GM03348 (cell line): ENCODE results near the gene ANO3.
"Not testable (repeated sequence)": the region's sequence is repeated elsewhere in the genome, so short reads cannot be mapped to it uniquely, and the experiment has no call there.

Experiments
- DNase-seq: peaks from one replicate; pipeline ENCODE4 v3.0.0; 2012; ENCODE audit warnings: low spot score

The ANO3 gene

DNA sequence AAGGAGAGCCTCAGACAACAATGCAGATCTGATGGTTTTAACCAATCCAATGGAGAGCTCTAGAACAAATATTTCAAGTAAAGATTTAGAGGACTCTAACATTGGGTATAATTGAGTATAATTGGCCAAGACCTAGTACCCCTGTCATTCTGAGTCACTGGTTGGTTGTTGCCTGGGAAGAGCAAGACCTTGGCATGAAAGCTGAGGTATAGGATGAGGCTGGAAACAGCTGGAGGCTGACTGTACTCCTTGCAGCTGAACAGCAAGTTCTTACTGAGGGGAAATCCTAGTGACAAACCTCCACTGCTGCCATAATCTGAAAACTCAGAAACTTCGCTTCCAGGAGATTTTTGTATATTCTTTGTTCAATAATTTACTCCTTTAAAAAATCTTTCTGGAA, 294.4 kb downstream of the ANO3 start:
- no peak for DNase-seq

GRCh38 chr11:26632691-26633159, 300.8 kb downstream of the ANO3 start:
- DNase-seq, result no peak

GRCh38 chr11:26643314-26643713, 311.4 kb downstream of the ANO3 start:
- not testable (repeated sequence) for DNase-seq

DNA sequence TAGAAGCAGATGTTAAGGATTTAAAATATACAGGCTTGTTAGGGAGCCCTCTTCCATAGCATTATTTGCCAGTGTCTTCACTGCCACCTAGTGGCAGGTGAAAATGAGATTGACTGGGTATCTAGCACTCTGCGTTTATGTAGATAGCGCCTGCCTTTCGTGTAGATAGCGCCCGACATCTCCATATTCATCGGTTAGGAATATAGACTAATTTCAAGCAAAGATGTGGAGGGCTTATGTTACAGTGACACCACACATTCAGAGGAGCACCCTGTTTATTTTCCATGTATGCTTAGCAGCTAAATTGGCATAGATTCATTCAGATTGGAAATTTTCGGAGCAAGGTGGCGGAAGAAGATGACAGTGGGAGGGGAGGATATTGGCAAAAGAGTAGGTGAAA, 318.0 kb downstream of the ANO3 start:
- DNase-seq, result peak; percentile 71

DNA sequence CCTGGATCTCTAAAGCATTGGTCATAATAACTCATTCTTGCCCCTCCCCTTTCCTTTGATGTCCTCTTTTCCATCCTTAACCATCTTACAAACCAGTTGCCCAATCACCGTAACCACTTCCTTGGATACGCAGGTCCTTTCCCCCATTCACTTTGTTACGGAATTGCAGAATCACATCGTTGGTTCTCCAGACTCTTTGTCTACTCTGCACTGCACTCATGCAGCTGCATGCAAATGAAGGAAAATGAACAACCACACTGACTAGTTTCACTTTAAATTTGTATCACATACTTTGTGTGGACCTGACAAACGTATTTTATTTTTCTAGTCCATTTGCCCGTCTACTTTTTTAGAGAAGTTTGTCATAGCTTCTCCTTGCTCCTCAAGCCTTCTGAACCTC, 320.0 kb downstream of the ANO3 start:
- no peak for DNase-seq

DNA sequence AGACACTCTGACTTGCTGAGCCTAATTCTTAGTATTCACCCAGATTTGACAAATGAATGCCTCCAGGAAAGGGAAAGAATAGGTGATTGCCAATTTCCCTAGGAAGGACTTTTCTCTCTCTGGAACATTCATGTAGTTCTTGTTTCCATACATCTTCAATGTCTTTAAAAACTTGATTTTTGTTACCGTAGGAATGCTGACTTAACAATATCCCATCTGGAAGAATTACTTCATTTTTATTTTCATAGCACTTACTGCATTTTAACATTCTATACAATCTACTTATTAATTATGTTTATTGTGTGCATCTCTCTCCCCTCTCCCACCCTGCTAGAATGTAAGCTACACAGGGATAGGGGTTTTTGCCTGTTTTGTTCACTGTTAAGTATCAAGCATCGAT, 323.4 kb downstream of the ANO3 start:
- DNase-seq, result no peak

DNA sequence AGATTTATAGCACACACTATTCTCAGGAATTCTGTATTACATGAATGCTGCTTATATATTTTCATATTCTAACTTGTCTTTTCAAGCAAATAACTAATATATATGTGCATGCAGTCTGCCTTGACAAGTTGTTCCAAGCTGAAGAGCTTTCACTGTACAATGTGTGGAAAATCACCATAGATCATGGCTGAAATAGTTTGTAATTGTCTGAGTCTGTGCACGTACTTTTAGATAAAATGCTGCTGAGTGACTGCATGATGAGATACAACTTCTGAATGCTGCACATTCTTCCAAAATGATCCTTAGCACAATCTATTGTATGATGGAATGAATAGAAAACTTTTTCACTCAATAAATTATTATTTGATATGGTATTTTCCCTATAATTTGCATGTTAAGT, 331.0 kb downstream of the ANO3 start:
- DNase-seq, result no peak

- no peak for DNase-seq
Observed at GRCh38 chr11:26665036-26665435, 333.1 kb downstream of the ANO3 start.

DNA sequence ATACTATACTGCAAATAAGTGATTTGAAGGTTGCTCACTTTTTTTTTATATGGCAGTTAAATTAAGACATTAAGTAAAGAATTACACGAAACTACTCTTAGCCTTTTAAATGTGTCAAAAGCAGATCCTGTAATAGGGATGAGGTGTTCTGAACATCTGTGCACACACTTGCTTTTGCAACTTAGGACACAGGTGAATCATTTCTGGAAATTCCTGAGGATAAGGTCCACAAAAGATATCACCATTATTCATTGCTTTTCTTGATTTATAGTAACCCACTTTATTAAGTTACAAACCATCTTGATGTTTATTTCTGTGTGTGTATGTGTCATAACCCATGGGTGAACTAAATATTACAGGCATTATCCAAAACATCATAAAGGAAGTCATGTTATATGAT, 334.0 kb downstream of the ANO3 start:
- no peak for DNase-seq

DNA sequence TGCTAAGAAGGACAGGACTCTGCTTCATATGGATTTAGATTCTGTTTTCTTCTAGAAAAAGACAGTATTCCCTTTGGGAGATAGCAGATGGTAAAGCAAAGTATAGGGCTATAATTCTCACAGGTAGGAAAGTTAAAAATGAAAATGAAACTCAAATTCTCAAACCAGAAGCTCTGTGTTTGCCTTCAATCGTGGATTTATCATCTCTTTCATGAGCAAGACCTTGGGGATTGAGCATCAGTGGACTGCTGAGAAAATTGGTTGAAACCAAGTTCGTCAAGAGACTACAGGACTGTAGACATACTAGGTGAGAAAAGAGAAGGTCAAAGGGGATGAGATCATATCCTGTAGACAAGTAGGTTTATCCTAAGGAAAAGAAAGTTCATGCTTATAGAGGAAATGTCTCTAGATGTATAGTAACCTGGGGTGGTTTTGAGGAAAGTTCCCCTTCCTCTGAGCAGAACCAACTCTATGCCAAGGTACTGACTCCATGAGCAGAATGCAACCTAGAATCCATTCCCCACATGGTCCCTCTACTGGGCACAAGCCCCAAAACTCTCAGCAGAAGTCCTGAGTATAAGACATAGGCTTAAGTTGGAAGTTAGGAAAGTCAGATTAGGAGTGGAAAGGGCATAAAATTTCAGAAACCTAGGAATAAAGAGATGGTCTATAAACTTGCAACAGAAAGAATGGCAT, 343.5 kb downstream of the ANO3 start:
- no peak for DNase-seq

DNA sequence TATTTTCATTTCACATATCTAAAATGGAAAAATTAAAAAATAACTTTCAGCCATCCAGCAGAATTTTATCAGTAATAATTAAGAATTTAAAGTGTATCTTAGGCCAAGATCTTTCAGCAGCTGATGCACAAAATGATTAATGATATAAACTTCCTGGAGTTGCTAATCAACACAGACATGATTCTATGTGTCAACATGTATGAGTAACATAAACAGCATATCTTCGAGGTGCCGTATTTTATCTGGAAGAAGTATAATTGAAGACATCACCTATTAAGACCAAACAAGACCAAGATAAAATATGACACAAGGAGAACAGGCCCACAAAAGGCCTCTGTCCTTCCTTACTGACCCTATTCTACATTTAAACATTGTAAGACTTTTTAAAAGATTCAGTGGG, 344.7 kb downstream of the ANO3 start:
- no peak for DNase-seq

DNA sequence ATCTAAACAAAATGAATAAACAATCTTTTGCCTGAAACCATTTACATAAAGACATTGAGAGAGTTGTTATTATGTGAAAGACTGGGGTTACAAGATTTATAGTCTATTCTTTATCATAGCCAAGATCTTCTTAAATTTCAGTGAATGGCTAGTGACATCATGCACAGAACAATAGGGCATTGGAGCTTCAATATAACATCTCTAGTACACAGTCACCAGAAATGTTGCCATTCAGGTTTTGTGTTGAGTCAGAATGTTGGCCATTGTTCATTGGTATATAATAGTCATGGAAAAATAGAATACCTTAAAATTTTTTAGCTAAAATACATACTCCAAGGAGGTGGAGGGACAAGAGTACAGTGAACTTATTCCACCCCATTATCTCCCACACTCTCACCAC, 345.6 kb downstream of the ANO3 start:
- DNase-seq, result no peak

GRCh38 chr11:26687351-26687750, 355.4 kb downstream of the ANO3 start:
- DNase-seq, result no peak

DNA sequence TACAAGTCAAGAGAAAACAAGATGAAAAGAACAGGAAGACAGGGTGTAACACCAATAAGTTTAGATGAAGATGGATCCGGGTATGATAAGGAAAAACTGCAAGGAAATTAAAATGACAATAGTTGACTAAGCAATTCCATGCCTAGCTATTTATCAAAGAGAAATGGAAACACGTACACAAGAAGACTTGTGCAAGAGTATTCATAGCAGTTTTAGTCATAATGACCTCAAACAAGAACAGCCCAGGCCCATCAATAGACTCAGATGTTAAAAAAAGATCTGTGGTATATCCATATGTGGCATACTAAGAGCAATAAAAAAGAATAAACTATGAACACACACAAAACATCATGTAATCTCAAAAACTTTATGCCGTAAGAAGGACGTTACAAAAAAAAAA, 356.8 kb downstream of the ANO3 start:
- no peak for DNase-seq

- no peak for DNase-seq
Observed at GRCh38 chr11:26696330-26696729, 364.4 kb downstream of the ANO3 start.

- DNase-seq, result no peak
Observed at GRCh38 chr11:26698224-26698623, 366.3 kb downstream of the ANO3 start.

GRCh38 chr11:26700574-26701235, 368.8 kb downstream of the ANO3 start:
- DNase-seq, result no peak

GRCh38 chr11:26702406-26702805, 370.5 kb downstream of the ANO3 start:
- no peak for DNase-seq

GRCh38 chr11:26703411-26704191, 371.7 kb downstream of the ANO3 start:
- DNase-seq, result no peak

- DNase-seq, result no peak
Observed at GRCh38 chr11:26704249-26704648, 372.3 kb downstream of the ANO3 start.

DNA sequence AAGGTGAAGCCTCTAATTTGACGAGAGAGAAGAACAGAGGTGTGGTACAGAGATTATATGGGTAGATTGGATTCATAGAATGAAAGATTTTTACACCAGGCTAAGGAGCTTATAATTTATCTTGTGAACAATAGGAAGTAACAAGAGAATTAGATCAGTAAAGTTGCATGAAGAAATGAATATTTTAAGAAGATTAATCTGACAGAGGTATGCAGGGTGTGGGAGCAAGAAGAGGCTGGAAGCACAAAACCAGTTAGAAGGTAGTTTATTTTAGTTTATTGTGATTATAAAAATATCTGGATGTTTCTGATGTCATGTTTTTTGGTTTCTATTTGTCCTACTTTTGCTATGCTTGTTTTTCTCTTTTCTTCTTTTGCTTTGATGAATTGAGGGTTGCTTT, 374.3 kb downstream of the ANO3 start:
- DNase-seq, result no peak

DNA sequence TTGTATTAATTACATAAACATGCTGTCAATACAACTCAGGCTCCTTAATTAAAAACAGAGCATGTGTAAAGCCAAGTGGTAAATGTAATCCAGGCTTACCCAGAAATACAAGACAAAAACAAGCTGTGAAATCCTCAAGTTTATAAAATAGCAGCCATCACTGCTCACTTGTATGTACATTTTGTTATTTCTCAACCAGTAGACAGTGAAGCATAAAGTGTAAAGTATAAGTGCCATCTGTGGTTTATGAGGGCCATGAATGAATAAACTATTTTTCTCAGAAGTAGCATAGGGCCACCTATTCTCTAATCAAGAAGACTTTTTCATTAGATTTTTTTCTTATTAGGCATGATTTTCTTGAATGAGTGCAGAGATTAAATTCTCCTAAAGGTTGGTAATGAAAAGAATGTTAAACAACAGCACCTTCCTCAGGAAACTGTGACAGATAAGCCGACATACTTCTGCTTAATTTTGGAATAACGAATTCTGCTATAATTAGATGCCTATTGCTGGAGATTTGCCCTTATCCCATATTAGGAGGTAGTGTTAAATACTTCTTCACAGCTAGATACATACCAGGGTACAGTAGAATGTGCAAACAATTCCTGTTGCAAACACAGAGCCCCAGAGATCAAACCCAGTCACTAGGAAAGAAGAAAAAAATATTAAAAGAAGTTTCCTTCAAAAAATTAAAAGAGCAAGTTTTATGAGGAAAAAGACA, 377.0 kb downstream of the ANO3 start:
- DNase-seq, result no peak
